Stimulated activated CD4-positive, alpha-beta T cell treated with anti-CD3 and anti-CD28 coated beads, Interleukin-4, amount 100 ng/mL, for 24 hours (primary cell): ENCODE data around the gene IL12RB2.

Source experiments
- DNase-seq: peaks from one replicate; pipeline ENCODE4 v3.0.0-alpha.2; 2020

IL12RB2 gene

DNA sequence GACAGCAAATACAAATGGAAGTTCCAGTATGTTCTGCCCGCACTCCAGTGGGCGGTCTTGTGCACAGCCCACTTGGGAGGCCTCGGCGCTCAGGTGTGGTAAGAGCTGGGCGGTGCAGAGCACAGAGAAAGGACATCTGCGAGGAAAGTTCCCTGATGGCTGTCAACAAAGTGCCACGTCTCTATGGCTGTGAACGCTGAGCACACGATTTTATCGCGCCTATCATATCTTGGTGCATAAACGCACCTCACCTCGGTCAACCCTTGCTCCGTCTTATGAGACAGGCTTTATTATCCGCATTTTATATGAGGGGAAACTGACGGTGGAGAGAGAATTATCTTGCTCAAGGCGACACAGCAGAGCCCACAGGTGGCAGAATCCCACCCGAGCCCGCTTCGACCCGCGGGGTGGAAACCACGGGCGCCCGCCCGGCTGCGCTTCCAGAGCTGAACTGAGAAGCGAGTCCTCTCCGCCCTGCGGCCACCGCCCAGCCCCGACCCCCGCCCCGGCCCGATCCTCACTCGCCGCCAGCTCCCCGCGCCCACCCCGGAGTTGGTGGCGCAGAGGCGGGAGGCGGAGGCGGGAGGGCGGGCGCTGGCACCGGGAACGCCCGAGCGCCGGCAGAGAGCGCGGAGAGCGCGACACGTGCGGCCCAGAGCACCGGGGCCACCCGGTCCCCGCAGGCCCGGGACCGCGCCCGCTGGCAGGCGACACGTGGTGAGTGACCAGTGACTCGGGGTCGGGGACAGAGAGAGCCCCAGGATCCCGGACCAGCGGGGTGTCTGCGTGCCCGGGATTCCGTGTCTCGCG is at the start of gene IL12RB2:
IL12RB2 (plus strand) TSS at position 623 of the 810 bp plus-strand sequence. CDS start 12,496 bp downstream, outside the sequence.
- peak; percentile 66 for DNase-seq

- DNase-seq: peak; percentile 25
Measured at GRCh38 chr1:67261680-67262079, 46.0 kb upstream of the IL12RB2 start.

- DNase-seq: no peak
Measured at GRCh38 chr1:67262735-67263134, 44.9 kb upstream of the IL12RB2 start.

DNA sequence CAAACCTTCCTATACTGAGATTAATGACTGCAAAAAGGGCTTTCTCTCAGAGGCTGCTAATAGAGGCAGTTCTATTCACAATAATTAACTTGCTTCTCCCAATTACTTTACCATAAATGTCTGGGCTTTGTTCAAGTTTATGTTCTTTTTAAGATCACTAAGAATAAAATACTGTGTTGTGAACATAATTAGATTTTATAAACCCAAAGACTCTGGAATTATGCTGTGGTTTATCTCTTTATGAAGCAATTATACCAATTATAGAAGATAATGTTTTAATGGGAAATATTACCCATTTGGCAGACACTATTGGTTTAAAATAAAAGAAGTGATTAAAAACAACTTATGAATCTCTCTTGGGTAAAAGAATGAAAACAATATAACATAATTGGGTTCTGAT is 43.5 kb upstream of the IL12RB2 start:
- DNase-seq: no peak

- DNase-seq: no peak
Measured at GRCh38 chr1:67264899-67265298, 42.8 kb upstream of the IL12RB2 start.

GRCh38 chr1:67269061-67269460 is 38.6 kb upstream of the IL12RB2 start:
- no peak for DNase-seq

GRCh38 chr1:67270541-67270940 is 37.1 kb upstream of the IL12RB2 start:
- DNase-seq: peak; percentile 27

DNA sequence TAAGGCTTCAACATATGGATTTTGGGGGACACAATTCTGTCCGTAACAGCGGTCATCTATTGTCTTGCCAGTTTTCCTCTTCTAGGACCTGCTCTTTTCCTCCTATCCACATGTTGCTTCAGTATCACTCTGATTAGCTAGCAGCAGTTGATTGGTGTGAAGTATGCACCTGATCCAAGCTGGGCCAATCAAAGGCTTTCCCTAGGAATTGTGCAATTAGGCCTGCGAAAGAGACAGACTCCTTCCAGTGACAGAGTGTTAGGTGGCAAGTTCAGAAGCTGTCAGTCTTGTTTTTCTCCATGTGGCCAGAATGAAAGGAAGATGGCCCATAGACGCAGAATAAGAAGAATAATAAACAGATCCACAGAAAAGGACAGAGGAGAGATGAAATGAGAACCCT is 34.1 kb upstream of the IL12RB2 start:
- DNase-seq: no peak

DNA sequence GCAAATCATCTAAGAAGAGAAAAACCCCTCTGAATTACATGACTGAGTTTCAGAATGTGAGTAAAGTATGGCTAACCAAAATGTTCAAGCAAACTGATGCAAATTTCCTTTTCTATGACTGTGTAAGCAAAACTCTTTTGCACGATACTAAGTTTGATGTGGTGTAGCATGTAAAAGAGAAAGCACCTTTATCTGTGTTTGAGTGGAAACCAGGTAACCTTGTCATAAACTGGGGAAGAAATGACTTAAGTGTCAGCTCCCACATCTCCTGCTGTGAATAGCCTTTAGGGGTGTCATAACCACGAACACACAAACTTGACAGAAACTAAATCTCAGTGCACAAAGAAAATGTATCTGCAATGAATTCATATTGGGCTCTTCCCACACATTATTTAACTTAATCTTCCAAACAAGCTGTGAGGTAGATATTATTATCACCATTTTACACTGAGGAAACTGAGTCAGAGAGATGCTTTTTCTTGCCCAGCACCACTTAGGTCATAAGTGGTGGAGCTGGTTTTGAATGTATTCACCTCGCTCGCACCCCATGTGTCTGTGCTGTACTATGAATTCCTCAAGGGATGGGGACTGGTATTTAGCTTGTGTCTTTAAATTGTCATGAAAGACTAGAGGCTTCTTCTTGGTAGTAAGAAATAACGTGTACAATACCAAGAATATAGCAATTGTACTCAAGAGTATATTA is 32.9 kb upstream of the IL12RB2 start:
- peak; percentile 48 for DNase-seq

DNA sequence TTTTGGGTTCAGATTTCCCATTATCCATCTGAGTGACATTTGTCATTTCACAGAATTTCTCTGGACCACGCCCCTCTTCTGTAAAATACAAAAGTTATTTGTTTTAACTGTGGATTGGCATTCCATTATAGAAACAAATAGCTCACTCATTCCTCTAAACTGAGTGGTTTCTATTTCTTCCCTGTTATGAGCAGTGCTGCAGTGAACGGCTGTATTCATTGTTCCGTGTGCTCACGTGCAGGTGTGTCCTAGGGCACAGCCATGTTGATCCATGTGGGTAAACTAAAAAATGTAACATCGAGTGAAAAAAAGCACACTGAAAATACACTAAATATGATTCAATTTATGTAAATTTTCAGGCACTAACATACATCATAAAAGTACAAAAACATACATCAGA is 27.0 kb upstream of the IL12RB2 start:
- no peak for DNase-seq

DNA sequence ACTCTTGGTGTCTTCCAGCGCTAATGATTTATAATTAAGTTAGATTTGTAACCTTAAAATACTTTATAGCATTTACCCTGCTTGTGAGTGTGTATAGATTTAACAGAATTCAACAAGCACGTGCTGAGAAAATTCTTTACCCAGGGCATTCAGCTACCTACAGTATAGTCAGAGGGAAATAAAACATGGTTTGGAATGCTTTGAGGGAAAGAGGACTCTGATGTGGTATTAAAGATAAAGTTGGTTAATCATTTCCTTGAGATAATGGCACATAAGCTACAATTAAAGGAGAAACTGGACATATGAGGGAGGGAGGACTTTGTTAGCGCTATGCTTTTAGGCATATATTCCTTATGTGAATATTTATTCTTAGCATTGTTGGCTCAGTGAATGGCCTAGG is 26.4 kb upstream of the IL12RB2 start:
- DNase-seq: no peak

DNA sequence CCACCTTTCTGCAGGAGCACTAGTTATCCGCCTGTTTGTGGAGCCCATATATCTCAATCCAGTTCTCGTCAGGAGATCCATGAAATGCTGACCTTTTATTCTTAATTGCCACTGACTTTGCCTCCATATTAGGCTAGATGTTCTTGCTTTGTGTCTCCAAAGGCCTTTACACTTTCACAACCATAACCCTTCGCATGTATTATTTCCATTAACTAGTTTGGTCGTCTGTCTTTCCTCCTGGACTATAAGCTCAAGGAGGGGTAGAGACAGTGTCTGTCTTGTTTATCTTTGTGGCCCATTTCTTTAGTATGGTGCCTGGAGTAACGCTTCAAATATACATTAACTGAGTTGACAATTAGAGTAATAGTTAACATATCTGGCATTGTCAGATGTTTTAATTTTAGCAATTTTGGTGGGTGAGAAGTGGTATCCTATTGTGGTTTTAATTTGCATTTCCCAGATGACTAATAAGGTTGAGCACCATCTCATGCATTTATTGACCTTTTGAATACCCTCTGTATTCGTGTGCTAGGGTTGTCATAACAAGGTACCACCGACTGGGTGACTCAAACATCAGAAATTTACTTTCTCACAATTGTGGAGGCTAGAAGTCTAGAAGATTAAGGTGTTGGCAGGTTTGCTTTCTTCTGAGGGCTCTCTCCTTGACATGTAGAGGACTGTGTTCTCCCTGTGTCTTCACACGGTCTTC is 21.7 kb upstream of the IL12RB2 start:
- DNase-seq: peak; percentile 26

DNA sequence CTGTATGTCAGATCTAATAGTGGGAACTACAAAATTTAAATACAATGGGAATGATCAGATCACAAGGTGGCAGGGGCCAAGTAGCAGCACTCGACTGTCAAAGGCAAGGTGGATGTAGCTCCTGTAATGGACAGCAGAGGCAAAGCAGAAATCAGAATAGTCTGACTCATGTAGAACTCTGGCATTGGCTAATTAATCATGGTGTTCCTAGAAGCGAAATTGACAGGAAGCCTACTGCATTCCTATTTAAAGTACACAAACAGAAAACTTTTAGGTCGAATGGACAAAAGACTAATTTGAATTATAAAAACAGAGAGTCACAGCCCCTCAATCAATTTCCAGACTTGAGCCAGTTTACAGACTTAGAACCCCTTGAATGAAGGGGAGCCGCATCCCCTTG is 17.4 kb upstream of the IL12RB2 start:
- no peak for DNase-seq

DNA sequence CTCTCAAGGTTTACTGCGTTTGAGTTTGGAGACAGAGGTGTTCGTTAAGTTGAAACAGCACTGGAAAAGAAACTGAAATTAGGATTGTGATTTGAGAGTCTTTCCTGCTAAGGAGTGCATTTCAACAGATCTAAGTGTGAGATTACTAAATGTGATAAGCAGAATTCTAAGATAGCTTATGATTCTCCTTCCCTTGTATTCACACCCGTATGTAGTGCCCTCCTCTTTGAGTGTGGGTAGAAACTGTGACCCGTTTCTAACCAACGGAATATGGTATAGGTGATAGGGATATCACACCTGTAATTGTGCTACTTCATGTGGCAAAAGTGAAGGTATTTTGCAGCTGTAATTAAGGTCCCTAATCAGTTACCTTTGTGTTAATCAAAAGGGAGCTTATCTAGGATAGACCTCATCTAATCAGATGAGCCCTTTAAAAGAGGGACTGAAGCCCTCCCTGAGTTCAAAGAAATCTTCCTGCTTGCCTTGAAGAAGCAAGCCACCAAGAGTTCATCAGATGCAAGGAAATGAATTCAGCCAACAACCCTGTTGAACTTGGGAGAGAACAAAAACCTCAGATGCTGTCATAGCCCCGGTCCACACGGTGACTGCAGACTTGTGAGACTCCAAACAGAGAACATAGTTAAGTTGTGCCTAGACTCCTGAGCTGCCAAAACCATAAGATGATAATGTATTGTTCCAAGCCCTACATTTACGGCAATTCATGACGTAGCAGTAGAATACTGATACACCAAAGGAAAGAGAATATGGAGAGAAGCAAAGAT is 12.6 kb upstream of the IL12RB2 start:
- DNase-seq: no peak

DNA sequence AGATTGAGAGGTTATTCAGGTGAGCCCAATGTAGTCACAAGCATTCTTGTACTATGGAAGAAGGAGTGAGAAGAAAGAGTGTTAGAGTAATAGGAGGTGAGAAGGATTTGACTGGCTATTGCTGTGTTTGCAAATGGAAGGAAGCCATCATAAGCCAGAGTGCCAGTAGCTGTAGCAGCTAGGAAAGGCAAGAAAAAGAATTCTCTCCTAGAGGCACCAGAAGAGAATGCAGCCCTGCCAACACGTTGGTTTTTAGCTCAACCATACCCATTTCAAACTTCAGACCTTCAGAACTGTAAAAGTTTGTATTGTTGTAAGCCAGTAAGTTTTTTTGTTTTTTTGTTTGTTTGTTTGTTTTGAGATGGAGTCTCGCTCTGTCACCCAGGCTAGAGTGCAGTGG is 8.9 kb upstream of the IL12RB2 start:
- DNase-seq: no peak

DNA sequence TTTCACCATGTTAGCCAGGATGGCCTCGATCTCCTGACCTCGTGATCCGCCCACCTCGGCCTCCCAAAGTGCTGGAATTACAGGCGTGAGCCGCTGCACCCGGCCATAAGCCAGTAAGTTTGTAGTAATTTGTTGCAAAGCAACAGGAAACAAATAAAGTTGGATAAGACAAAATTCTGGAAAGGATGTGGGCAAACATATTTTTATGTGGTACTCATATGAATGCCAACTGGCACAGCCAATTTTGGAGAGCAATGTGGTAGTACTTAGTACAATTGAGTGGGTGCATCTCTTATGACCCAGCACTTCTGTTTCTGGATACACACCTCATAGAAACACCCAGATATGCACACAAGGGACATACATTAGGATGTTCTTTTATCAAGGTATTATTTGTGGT is 8.4 kb upstream of the IL12RB2 start:
- DNase-seq: no peak

DNA sequence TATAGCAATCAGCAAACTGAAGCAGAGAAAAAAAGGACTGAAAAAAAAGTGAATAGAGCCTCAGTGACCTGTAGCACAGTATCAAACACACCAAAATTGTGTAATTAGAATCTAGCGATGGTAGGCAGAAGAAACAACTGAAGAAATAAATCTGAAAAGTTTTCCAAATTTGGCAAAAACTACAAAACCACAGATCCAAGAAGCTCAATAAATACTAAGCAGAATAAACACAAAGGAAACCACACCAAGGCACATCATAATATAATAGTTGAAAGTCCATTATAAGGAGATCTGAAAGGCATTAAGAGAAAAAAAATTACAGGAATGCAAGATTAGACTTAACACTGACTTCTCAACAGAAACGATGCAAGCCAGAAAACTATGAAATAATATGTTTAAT is 7.1 kb upstream of the IL12RB2 start:
- DNase-seq: no peak

GRCh38 chr1:67304023-67304422 is 3.6 kb upstream of the IL12RB2 start:
- no peak for DNase-seq

DNA sequence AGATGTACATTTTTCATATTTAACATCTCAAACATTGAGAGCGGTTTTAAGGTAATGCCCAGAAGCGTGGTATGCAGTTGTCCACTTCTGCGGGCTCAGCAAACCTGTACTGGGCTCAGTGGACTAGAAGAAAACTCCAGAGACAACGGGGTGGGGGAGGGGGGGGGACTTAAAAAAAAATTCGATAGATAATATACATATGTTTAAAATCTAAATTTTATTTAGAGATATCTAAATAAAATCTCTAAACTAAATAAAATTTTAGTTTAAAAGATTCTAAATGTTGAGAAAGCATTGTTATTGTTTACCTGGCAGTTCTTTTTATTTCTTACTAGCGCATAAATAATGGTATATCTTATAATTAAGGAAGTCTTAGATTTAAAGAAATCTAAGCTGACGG is 1.1 kb upstream of the IL12RB2 start:
- DNase-seq: no peak

DNA sequence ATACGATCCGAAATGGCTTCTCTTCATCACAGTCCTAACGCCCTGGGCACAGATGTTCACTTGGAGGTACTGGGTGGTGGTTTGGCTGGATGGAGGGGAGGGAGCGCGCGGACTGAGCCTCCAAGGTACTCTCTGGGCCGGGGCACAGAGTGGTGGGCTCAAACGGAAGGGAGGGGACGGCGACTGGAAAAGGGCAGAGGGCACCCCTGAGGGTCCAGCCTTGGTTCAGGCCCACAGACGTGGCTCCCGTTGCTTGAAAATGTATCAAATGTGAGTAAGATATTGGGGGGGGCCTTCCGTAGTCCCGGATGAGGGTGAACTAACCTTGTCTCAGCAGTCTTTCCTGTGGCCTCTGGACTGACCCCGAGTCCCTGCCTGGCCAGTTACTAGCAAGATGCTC is 463 bp downstream of the IL12RB2 start:
- DNase-seq: peak; percentile 20

- no peak for DNase-seq
Measured at GRCh38 chr1:67312615-67313014, 4.9 kb downstream of the IL12RB2 start.

- no peak for DNase-seq
Measured at GRCh38 chr1:67313934-67314671, 6.4 kb downstream of the IL12RB2 start.
